ENCODE results near the gene HMGCLL1.

DNA sequence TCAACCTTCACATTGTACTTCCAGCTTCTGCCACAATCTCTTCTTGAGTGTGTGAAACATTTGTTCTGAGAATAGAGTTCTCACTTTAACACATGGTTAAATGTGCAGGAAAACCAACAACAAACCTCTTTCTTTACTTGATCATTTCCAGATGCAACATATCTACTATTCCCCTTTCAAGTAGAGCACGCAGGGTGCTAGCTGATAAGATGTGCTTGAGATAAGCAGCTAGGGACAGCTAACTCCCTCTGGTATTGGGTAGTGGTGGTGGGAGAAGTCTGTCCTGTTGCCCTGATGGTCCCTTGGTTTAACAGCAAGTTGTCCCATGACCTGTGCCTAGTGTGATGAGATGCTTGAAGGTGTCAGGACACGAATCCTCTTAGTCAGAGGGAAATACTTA, 15.4 kb upstream of the HMGCLL1 start:
- TF ChIP-seq, protein P1, sequence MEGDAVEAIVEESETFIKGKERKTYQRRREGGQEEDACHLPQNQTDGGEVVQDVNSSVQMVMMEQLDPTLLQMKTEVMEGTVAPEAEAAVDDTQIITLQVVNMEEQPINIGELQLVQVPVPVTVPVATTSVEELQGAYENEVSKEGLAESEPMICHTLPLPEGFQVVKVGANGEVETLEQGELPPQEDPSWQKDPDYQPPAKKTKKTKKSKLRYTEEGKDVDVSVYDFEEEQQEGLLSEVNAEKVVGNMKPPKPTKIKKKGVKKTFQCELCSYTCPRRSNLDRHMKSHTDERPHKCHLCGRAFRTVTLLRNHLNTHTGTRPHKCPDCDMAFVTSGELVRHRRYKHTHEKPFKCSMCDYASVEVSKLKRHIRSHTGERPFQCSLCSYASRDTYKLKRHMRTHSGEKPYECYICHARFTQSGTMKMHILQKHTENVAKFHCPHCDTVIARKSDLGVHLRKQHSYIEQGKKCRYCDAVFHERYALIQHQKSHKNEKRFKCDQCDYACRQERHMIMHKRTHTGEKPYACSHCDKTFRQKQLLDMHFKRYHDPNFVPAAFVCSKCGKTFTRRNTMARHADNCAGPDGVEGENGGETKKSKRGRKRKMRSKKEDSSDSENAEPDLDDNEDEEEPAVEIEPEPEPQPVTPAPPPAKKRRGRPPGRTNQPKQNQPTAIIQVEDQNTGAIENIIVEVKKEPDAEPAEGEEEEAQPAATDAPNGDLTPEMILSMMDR (IDR thresholded peaks at IDR 0.05), result no peak
- no peak for TF ChIP-seq POLR2A (IDR thresholded peaks at IDR 0.05)
- no peak for TF ChIP-seq EP300 (IDR thresholded peaks at IDR 0.05)

Measured in gastroesophageal sphincter (tissue), 3 donors.